Uterus (tissue), 4 donors: ENCODE results near the gene JMJD8. TPM values are rescaled to one million over a fixed set of nuclear protein-coding genes. Genes with fewer than 3 reads are reported as not detected.

ENCODE experiments used
- DNase-seq, 2 donors: peaks; one replicate each; pipeline ENCODE4 v3.0.0-alpha.2; 2019 to 2020
- H3K27ac ChIP-seq, 2 donors: fragments of 200-600 bp; sonication (generic); 1 replicate in 1 of 2; 2 replicates in 1 of 2; pipeline ENCODE4 v1.5.1; 2016 to 2018
- H3K27me3 ChIP-seq, 2 donors: fragments of 200-600 bp; sonication (generic); one replicate each; pipeline ENCODE4 v1.5.1; 2018 to 2019; ENCODE audit warnings: control low read depth in 1 of 2
- H3K36me3 ChIP-seq, 2 donors: fragments of 200-600 bp; sonication (generic); one replicate each; pipeline ENCODE4 v1.5.1; 2019; ENCODE audit warnings: control low read depth in 1 of 2
- H3K4me1 ChIP-seq, 2 donors: fragments of 200-600 bp; sonication (generic); one replicate each; pipeline ENCODE4 v1.5.1; 2018 to 2019; ENCODE audit warnings: control low read depth in 1 of 2
- H3K4me3 ChIP-seq, 2 donors: fragments of 200-600 bp; sonication (generic); 1 replicate in 1 of 2; 2 replicates in 1 of 2; pipeline ENCODE4 v1.5.1; 2018 to 2019; ENCODE audit warnings: mild to moderate bottlenecking in 1 of 2
- H3K9me3 ChIP-seq, 2 donors: fragments of 200-600 bp; sonication (generic); one replicate each; pipeline ENCODE4 v1.5.1; 2019; ENCODE audit warnings: control low read depth in 1 of 2
- POLR2A ChIP-seq, 2 donors: fragments of 450-650 bp; IDR thresholded peaks; one replicate each; pipeline ENCODE4 v1.6.1; 2016; ENCODE audit warnings: antibody characterized with exemption in 2 of 2, mild to moderate bottlenecking in 1 of 2, moderate library complexity in 1 of 2
- intact Hi-C: fragments of 100-400 bp; cut with DNase I; formaldehyde crosslinking; loops from one replicate; pipeline ENCODE4 v1.15.1; 2023; ENCODE audit warnings: low total_unique reads
- total RNA-seq, 4 donors: library from RNA; depleted of rRNA in 3 of 4; stranded (reverse); fragments of >200 nt in 3 of 4; gene quantifications; one replicate each; pipeline versions ENCODE4 v1.1.0 to v1.2.4, GENCODE V29; 2014 to 2023
- TF ChIP-seq, protein P1 (sequence below), 4 experiments: fragments of 200-600 bp in 2 of 4; fragments of 450-650 bp in 2 of 4; sonication (generic) in 2 of 4; IDR thresholded peaks; one replicate each; pipeline ENCODE4 v1.5.1; 2016 to 2019; ENCODE audit warnings: antibody characterized with exemption in 4 of 4, mild to moderate bottlenecking in 2 of 4, moderate library complexity in 1 of 4
- donor health status: DM: yes; HTN: yes; CAD: no.

JMJD8 gene
- total RNA-seq, 4 donors from 2014 or later, result 45.6 to 111 (median 57.4) TPM

DNA sequence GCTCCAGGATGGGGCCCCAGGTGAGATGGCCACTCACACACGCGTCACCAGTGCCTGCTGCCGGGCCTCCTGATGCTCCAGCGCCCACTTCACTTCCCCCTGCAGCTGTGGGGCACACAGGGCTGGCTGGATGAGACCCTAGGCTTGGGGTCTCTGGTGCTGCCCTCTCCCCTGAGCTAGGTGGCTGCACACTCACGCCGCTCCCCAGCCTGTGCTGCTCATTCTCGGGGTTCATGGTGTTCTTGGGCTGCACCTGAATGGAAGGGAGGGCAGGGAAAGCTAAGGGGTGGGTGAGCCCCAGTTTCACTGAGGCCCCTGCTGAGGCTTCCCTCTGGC lies 40.9 kb upstream of the JMJD8 start:
- Histone ChIP-seq H3K27me3 (peaks cover 0 to 28% of the 10 kb centered on the region in 2 donors), H3K4me3 (no peak overlapping the region), H3K27ac (no peak overlapping the region), H3K9me3 (no peaks in the 10 kb centered on the region), H3K4me1 (peaks cover 0 to 30% of the 10 kb centered on the region in 2 donors), H3K36me3 (no peaks in the 10 kb centered on the region)
- no peak for DNase-seq
- no peak for TF ChIP-seq POLR2A (IDR thresholded peaks at IDR 0.05)
- TF ChIP-seq, protein P1, sequence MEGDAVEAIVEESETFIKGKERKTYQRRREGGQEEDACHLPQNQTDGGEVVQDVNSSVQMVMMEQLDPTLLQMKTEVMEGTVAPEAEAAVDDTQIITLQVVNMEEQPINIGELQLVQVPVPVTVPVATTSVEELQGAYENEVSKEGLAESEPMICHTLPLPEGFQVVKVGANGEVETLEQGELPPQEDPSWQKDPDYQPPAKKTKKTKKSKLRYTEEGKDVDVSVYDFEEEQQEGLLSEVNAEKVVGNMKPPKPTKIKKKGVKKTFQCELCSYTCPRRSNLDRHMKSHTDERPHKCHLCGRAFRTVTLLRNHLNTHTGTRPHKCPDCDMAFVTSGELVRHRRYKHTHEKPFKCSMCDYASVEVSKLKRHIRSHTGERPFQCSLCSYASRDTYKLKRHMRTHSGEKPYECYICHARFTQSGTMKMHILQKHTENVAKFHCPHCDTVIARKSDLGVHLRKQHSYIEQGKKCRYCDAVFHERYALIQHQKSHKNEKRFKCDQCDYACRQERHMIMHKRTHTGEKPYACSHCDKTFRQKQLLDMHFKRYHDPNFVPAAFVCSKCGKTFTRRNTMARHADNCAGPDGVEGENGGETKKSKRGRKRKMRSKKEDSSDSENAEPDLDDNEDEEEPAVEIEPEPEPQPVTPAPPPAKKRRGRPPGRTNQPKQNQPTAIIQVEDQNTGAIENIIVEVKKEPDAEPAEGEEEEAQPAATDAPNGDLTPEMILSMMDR (IDR thresholded peaks at IDR 0.05), result no peak
- intact Hi-C loops, result no loop called here

DNA sequence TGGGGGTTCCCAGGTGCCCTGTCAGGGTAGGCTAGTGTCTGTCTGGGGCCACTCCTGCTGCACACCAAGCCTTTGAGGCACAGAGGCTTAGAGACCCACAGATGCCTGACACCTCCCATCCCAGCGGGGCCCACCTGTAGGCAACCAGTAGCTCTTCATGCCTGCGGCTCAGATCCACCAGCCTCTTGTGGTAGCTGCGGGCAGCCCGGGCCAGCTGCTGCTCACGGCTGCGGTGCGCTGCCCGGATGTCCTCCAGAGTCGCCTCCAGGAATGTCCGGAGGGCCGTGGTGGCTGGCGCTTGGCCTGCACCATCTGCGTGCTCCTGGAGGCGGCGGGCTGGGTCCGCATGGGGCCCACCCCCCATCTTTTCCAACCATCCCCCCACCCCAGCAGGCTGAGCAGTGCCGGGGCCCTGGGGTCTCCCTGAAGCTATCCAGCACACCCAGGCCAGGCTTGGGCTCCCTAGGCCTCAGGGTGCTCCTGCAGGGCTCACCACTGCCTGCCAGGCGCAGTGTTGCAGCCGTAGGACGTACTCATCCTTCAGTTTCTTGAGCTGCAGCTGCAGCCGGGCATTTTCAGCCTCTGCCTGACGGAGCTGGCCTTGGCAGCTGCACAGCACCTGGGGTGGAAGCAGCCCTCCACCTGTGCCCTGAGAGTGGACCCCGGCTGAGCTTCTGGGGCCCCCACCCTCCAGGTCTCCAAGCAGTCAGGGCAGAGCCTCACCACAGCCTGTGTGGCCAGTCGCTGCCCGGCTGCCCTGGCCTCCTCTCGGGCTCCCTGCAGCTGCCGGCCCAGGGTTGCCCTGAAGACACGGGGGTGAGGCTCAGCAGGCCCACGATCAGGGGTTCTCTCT lies 40.3 kb upstream of the JMJD8 start:
- no peak for DNase-seq
- Histone ChIP-seq H3K4me3 (no peak overlapping the region), H3K9me3 (no peaks in the 10 kb centered on the region), H3K27me3 (peaks cover 0 to 28% of the 10 kb centered on the region in 2 donors), H3K36me3 (no peaks in the 10 kb centered on the region), H3K27ac (no peak overlapping the region), H3K4me1 (peaks cover 0 to 33% of the 10 kb centered on the region in 2 donors)
- intact Hi-C loops, result no loop called here
- no peak for TF ChIP-seq POLR2A (IDR thresholded peaks at IDR 0.05)
- TF ChIP-seq, protein P1 (IDR thresholded peaks at IDR 0.05), result no peak

DNA sequence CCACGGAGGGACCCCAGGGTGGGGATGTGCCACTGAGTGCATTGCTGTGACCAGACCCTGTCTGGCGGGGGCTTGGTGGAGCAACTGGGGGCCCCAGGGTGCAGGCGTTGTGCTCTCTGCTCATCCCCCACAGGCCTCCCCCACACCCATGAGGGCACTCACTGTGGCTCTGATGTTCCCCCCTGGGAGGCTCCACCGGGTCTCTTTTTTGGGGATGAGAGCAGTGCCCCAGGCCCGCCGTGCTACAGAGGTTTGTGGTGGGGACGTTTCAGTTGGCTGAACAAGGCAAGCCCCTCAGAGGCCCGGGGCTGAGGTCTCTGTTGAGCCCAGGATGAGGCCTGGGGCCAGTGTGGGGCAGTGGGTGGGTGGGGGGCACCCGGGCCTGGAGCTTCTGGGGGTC lies 39.6 kb upstream of the JMJD8 start:
- TF ChIP-seq, protein P1 (IDR thresholded peaks at IDR 0.05), result no peak
- TF ChIP-seq POLR2A (IDR thresholded peaks at IDR 0.05), result no peak
- Histone ChIP-seq H3K9me3 (no peaks in the 10 kb centered on the region), H3K27ac (no peak overlapping the region), H3K4me1 (peaks cover 0 to 33% of the 10 kb centered on the region in 2 donors), H3K27me3 (peaks cover 0 to 26% of the 10 kb centered on the region in 2 donors), H3K36me3 (no peaks in the 10 kb centered on the region), H3K4me3 (no peak overlapping the region)
- intact Hi-C loops, result no loop called here
- no peak for DNase-seq

DNA sequence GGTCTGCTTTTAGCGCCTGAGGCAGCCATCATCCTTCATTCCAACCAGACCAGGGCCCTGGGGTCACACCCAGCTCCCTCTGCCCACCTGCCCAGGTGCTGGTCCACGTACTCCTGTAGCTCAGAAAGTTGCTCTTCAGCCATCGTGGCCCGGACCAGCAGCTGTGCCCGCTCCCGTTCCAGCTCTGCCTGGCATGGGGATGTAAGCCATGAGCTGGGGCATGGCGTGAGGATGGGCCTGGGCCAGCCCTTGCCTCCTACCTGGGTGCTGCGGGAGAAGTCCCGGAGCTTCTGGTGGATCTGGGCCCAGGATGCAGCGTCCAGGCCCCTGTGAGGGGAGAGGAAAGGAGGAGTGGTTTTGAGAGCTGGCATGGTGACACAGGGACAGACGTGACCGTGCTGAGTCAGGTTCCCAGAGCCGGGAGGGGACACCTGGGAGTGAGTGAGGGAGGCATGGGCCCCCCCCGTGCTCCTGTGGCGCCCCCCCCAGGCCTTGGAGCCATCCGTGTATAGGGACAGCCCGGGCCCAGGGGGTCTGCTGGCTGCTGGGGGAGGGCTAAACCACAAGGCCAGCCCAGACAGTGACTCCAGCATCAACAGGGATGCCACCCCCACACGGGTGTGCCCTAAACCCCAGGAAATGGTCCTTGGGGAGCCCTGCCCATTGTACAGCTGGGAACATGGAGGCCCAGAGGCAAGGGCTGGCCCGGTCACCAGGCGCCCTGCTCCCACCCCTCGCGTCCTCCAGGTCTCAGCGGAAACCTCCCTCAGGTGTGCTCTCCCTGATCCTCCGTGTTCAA lies 38.9 kb upstream of the JMJD8 start:
- Histone ChIP-seq H3K4me1 (peaks cover 0 to 32% of the 10 kb centered on the region in 2 donors), H3K27ac (no peak overlapping the region), H3K9me3 (no peaks in the 10 kb centered on the region), H3K36me3 (no peaks in the 10 kb centered on the region), H3K4me3 (no peak overlapping the region), H3K27me3 (peaks cover 0 to 19% of the 10 kb centered on the region in 2 donors)
- intact Hi-C loops, result no loop called here
- TF ChIP-seq, protein P1 (IDR thresholded peaks at IDR 0.05), result no peak
- no peak for TF ChIP-seq POLR2A (IDR thresholded peaks at IDR 0.05)
- no peak for DNase-seq
